Ovary (tissue), 9 donors: Measurements from ENCODE around the gene IL6R. TPM values are rescaled to one million over a fixed set of nuclear protein-coding genes. Genes with fewer than 3 reads are reported as not detected.

Experiments
- DNase-seq, 5 donors: peaks; one replicate each; pipeline ENCODE4 v3.0.0-alpha.2; 2019 to 2020
- H3K27ac ChIP-seq, 2 donors: fragments of 200-600 bp; one replicate each; pipeline versions ENCODE4 v1.5.1 to v1.8.0; 2019 to 2022
- H3K27me3 ChIP-seq: fragments of 200-600 bp; one replicate; pipeline ENCODE4 v1.8.0; 2022
- H3K36me3 ChIP-seq: fragments of 200-600 bp; sonication (generic); one replicate; pipeline ENCODE4 v1.5.1; 2019
- H3K4me1 ChIP-seq: one replicate; pipeline ENCODE4 v1.8.1; 2013; ENCODE audit warnings: mild to moderate bottlenecking, moderate library complexity; ENCODE audit not compliant: insufficient read depth
- H3K4me3 ChIP-seq: fragments of 200-600 bp; sonication (generic); one replicate; pipeline ENCODE4 v1.5.1; 2017
- H3K9me3 ChIP-seq, 2 donors: fragments of 200-600 bp in 1 of 2; sonication (generic) in 1 of 2; one replicate each; pipeline versions ENCODE4 v1.5.1 to v1.8.1; 2013 to 2019; ENCODE audit warnings: mild to moderate bottlenecking in 1 of 2, moderate library complexity in 1 of 2
- CTCF ChIP-seq, 3 donors: fragments of 450-650 bp in 2 of 3; fragments of 200-600 bp in 1 of 3; IDR thresholded peaks; one replicate each; pipeline versions ENCODE4 v1.5.1 to v1.8.0; 2016 to 2022; ENCODE audit warnings: antibody characterized with exemption in 3 of 3, mild to moderate bottlenecking in 1 of 3
- EP300 ChIP-seq: sonication (generic); formaldehyde crosslinking; IDR thresholded peaks from one replicate; pipeline ENCODE4 v1.6.1; 2017; ENCODE audit warnings: antibody characterized with exemption
- POLR2A ChIP-seq: fragments of 450-650 bp; IDR thresholded peaks from one replicate; pipeline ENCODE4 v1.6.1; 2017; ENCODE audit warnings: antibody characterized with exemption, mild to moderate bottlenecking, moderate library complexity
- WGBS, 3 donors: extraction: QIAGEN DNeasy Blood & Tissue Kit in 1 of 3; methylation state at CpG; one replicate each; pipeline versions ENCODE4 v1.1.5 to v1.1.7; 2013 to 2017; 5-methylcytosine and 5-hydroxymethylcytosine counted together
- intact Hi-C, 4 donors: fragments of 100-400 bp; cut with DNase I; formaldehyde crosslinking; loops; one replicate each; pipeline versions ENCODE4 v1.11.0 to v1.15.1; 2022 to 2023
- polyA plus RNA-seq, 2 donors: library from polyadenylated mRNA; stranded (reverse); fragments of 200-250 nt in 1 of 2; fragments of 350-450 nt in 1 of 2; fragmentation: Illumina TruSeq in 1 of 2; extraction: RNeasy Lipid Tissue Mini Kit (QIAGEN cat#74804) in 1 of 2; gene quantifications; one replicate each; pipeline ENCODE4 v1.2.3, GENCODE V29; 2013 to 2014
- total RNA-seq, 7 donors: library from RNA; depleted of rRNA in 2 of 7; stranded (reverse); fragments of >200 nt in 2 of 7; fragmentation: NEBNext Ultra II Directional in 3 of 7; extraction: Animal tissue kit (Norgen Biotek cat#: 25700) in 3 of 7; gene quantifications; one replicate each; pipeline versions ENCODE4 v1.1.0 to v1.2.4, GENCODE V29; 2016 to 2023
- donor health status: DM: no; HTN: no; CAD: no; lungs with moderate emphysema.
- donor health status: DM: no; HTN: no; CAD: no.
- donor health status: Bipolar disorder and iron deficiency.
- donor health status: DM: yes; HTN: yes; CAD: no.
- donor health status: DM: no; HTN: no; CAD: no.
- donor health status: DM: yes; HTN: yes; CAD: no.

Gene IL6R
- total and polyA plus RNA-seq, 9 donors: 6.5 to 37.0 (median 12.2) TPM

- Histone ChIP-seq H3K9me3 (no peaks in the 10 kb centered on the region), H3K36me3 (no peaks in the 10 kb centered on the region), H3K27ac (peak overlapping the region; percentile 89 to 96), H3K4me1 (peaks cover 17% of the 10 kb centered on the region), H3K4me3 (peak overlapping the region; percentile 69), H3K27me3 (no peaks in the 10 kb centered on the region)
- 48 to 56% (median 53%) methylated on average over 11 of the region's 11 CpGs for WGBS, 3 donors
- peak in 1 of 5 donors; percentile 30 for DNase-seq
- TF ChIP-seq EP300 (no peak), POLR2A (no peak), CTCF (IDR thresholded peaks at IDR 0.05) (no peak)
- intact Hi-C loops: loop anchor here in 3 of 4 donors (10.0 kb wide), 3 partner anchors 50 to 150 kb away; partner anchors contain the start of gene UBE2Q1 (in 1 of the 3)
Measured at GRCh38 chr1:154404511-154404931, 622 bp upstream of the IL6R start.

- 8 to 17% (median 8%) methylated on average over 23 to 40 of the region's 40 CpGs for WGBS, 3 donors
- intact Hi-C loops: loop anchor here (5.0 to 10.0 kb wide), 4 partner anchors 51 to 149 kb away; partner anchors contain the start of genes ATP8B2 (in 1 of the 4) and UBE2Q1 (in 1 of the 4)
- no peaks in the 10 kb centered on the region for H3K36me3 ChIP-seq
- TF ChIP-seq EP300 (no peak), CTCF (IDR thresholded peaks at IDR 0.05) (peak; percentile 15 to 55 (median 53)), POLR2A (peak; percentile 18)
- H3K9me3 ChIP-seq: no peaks in the 10 kb centered on the region
- DNase-seq: peak; percentile 69 to 82 (median 79)
- no peaks in the 10 kb centered on the region for H3K27me3 ChIP-seq
- peaks cover 17% of the 10 kb centered on the region for H3K4me1 ChIP-seq
- peak overlapping the region; percentile 89 to 96 for H3K27ac ChIP-seq
- H3K4me3 ChIP-seq: peak overlapping the region; percentile 69
Measured at GRCh38 chr1:154405747-154406571, 816 bp downstream of the IL6R start.

GRCh38 chr1:154406572-154406879 is 1.4 kb downstream of the IL6R start:
- Histone ChIP-seq H3K9me3 (no peaks in the 10 kb centered on the region), H3K4me1 (peaks cover 17% of the 10 kb centered on the region)
- intact Hi-C loops: loop anchor here (5.0 to 10.0 kb wide), 4 partner anchors 52 to 148 kb away; partner anchors contain the start of genes ATP8B2 (in 1 of the 4) and UBE2Q1 (in 1 of the 4)

GRCh38 chr1:154406886-154407197 is 1.7 kb downstream of the IL6R start:
- Histone ChIP-seq H3K4me1 (peaks cover 17% of the 10 kb centered on the region), H3K4me3 (peak overlapping the region; percentile 9)
- intact Hi-C loops: loop anchor here (5.0 to 10.0 kb wide), 4 partner anchors 52 to 148 kb away; partner anchors contain the start of genes ATP8B2 (in 1 of the 4) and UBE2Q1 (in 1 of the 4)

More at GRCh38 chr1:154406572-154406879, 1.4 kb downstream of the IL6R start:
- Histone ChIP-seq H3K27ac (peak overlapping the region; percentile 89 to 96), H3K27me3 (no peaks in the 10 kb centered on the region), H3K36me3 (no peaks in the 10 kb centered on the region), H3K4me3 (peak overlapping the region; percentile 69)
- DNase-seq: no peak
- TF ChIP-seq EP300: no peak
- TF ChIP-seq POLR2A: no peak
- TF ChIP-seq CTCF (IDR thresholded peaks at IDR 0.05): no peak

More at GRCh38 chr1:154406886-154407197, 1.7 kb downstream of the IL6R start:
- H3K9me3 ChIP-seq: no peaks in the 10 kb centered on the region
- H3K36me3 ChIP-seq: no peaks in the 10 kb centered on the region
- TF ChIP-seq POLR2A (no peak), EP300 (no peak), CTCF (IDR thresholded peaks at IDR 0.05) (no peak)
- DNase-seq: no peak
- WGBS, 3 donors: 84 to 94% (median 89%) methylated on average over 3 of the region's 3 CpGs
- peak overlapping the region; percentile 6 to 89 for H3K27ac ChIP-seq
- no peaks in the 10 kb centered on the region for H3K27me3 ChIP-seq
